Kidney (tissue), 14 donors: ENCODE data around the gene IQGAP3. TPM values are rescaled to one million over a fixed set of nuclear protein-coding genes. Genes with fewer than 3 reads are reported as not detected.

Experiments used
- DNase-seq, 5 donors: peaks; one replicate each; pipeline ENCODE4 v3.0.0-alpha.2; 2013 to 2020
- FAIRE-seq: peaks from 2 replicates; lab custom pipeline; 2012; peaks lifted over from hg19 to GRCh38; lab: Jason Lieb, UNC
- H3K27ac ChIP-seq, 2 donors: one replicate each; pipeline ENCODE4 v1.7.0; 2013; ENCODE audit warnings: low read depth in 2 of 2, low read length in 2 of 2, inconsistent platforms in 1 of 2
- H3K27me3 ChIP-seq: one replicate; pipeline ENCODE4 v1.7.1; 2013; ENCODE audit warnings: low read length, inconsistent platforms; ENCODE audit not compliant: control insufficient read depth, insufficient read depth
- H3K36me3 ChIP-seq, 3 donors: one replicate each; pipeline versions ENCODE4 v1.7.0 to v1.7.1; 2013; ENCODE audit warnings: low read length in 3 of 3, control low read depth in 1 of 3, inconsistent platforms in 1 of 3; ENCODE audit not compliant: insufficient read depth in 3 of 3, control insufficient read depth in 2 of 3
- H3K4me1 ChIP-seq, 3 donors: one replicate each; pipeline versions ENCODE4 v1.7.0 to v1.7.1; 2013; ENCODE audit warnings: low read length in 3 of 3, inconsistent platforms in 1 of 3, low read depth in 1 of 3; ENCODE audit not compliant: control insufficient read depth in 2 of 3, insufficient read depth in 2 of 3
- H3K4me3 ChIP-seq, 3 donors: one replicate each; pipeline versions ENCODE4 v1.7.0 to v1.8.1; 2013; ENCODE audit warnings: low read length in 3 of 3, control low read depth in 1 of 3, inconsistent platforms in 1 of 3
- H3K9ac ChIP-seq, 3 donors: one replicate each; pipeline versions ENCODE4 v1.7.0 to v1.7.1; 2013; ENCODE audit warnings: low read length in 3 of 3, control low read depth in 1 of 3, inconsistent platforms in 1 of 3
- H3K9me3 ChIP-seq, 3 donors: one replicate each; pipeline versions ENCODE4 v1.7.0 to v1.7.1; 2013; ENCODE audit warnings: low read length in 3 of 3, control low read depth in 1 of 3, inconsistent platforms in 1 of 3; ENCODE audit not compliant: control insufficient read depth in 2 of 3, insufficient read depth in 1 of 3
- CTCF ChIP-seq: IDR thresholded peaks from 3 replicates; pipeline ENCODE4 v1.5.1; 2012; ENCODE audit warnings: mild to moderate bottlenecking, moderate library complexity, borderline replicate concordance; ENCODE audit not compliant: insufficient read depth; ENCODE audit errors: extremely low read depth
- intact Hi-C: fragments of 100-400 bp; cut with DNase I; formaldehyde crosslinking; loops from one replicate; pipeline ENCODE4 v1.11.1; 2022
- polyA plus RNA-seq: library from polyadenylated mRNA; stranded (reverse); fragments of 350-450 nt; fragmentation: Illumina TruSeq; extraction: RNeasy Lipid Tissue Mini Kit (QIAGEN cat#74804); gene quantifications from one replicate; pipeline ENCODE4 v1.2.3, GENCODE V29; 2014; ENCODE audit warnings: low read depth, low replicate concordance; ENCODE audit not compliant: insufficient read depth
- total RNA-seq: library from RNA; stranded (reverse); fragmentation: NEBNext Ultra II Directional; extraction: Animal tissue kit (Norgen Biotek cat#: 25700); gene quantifications from one replicate; pipeline ENCODE4 v1.2.1, GENCODE V29; 2021
- donor health status: control.
- donor health status: control.
- donor health status: control.
- donor health status: control.
- donor health status: control.
- donor health status: DM: yes; HTN: yes; CAD: no.
- donor health status: Normal renal cell carcinoma (clear cell type).

IQGAP3 gene
- total and polyA plus RNA-seq, 2 donors from 2014 or later: 0.13 to 1.7 TPM

- Histone ChIP-seq H3K9ac (peak overlapping the region in 2 of 3 donors; percentile 15 to 88), H3K36me3 (no peaks in the 10 kb centered on the region), H3K4me3 (peak overlapping the region in 1 of 3 donors; percentile 41), H3K27ac (peak overlapping the region; percentile 100), H3K27me3 (no peaks in the 10 kb centered on the region), H3K9me3 (no peaks in the 10 kb centered on the region), H3K4me1 (peaks cover 8 to 40% (median 34%) of the 10 kb centered on the region in 3 donors)
- DNase-seq (no peak), FAIRE-seq (no peak)
- intact Hi-C loops: no loop called here
- no peak for TF ChIP-seq CTCF
Measured at GRCh38 chr1:156502391-156502893, 69.9 kb downstream of the IQGAP3 start.

GRCh38 chr1:156500793-156501506 lies 71.4 kb downstream of the IQGAP3 start:
- peak; percentile 39 for TF ChIP-seq CTCF
- no peak for FAIRE-seq
- Histone ChIP-seq H3K36me3 (no peaks in the 10 kb centered on the region), H3K4me3 (peak overlapping the region; percentile 79 to 82 (median 80)), H3K9ac (peak overlapping the region; percentile 32 to 83 (median 83)), H3K9me3 (no peaks in the 10 kb centered on the region), H3K4me1 (peaks cover 8 to 53% (median 49%) of the 10 kb centered on the region in 3 donors), H3K27me3 (no peaks in the 10 kb centered on the region), H3K27ac (peak overlapping the region; percentile 100)
- peak; percentile 96 to 99 (median 98) for DNase-seq
- intact Hi-C loops: no loop called here

- no peaks in the 10 kb centered on the region for H3K9me3 ChIP-seq
- peak within 1 kb of the TSS; percentile 79 to 82 (median 80) for H3K4me3 ChIP-seq
- no peak for TF ChIP-seq CTCF
- peak within 1 kb of the TSS; percentile 60 to 94 (median 94) for H3K9ac ChIP-seq
- H3K4me1 ChIP-seq: peaks cover 8 to 54% (median 52%) of the 10 kb centered on the region in 3 donors
- H3K27ac ChIP-seq: peak within 1 kb of the TSS; percentile 100
- no peaks in the 10 kb centered on the region for H3K27me3 ChIP-seq
- intact Hi-C loops: no loop called here
- H3K36me3 ChIP-seq: no peaks in the 10 kb centered on the region
- FAIRE-seq (no peak), DNase-seq (no peak)
Measured at GRCh38 chr1:156500543-156500792, 71.9 kb downstream of the IQGAP3 start, which contains the start of gene MEF2D. Gene MEF2D, minus strand, starts transcription at chr1:156500775. Its CDS starts 17,483 bp downstream, at chr1:156483292.
